NCI-H2227 (cell line): ENCODE data around the gene CLNK.

ENCODE experiments used
- DNase-seq: peaks from one replicate; lab custom pipeline; 2025; ENCODE audit not compliant: unreplicated experiment; lab: John Stamatoyannopoulos, UW

CLNK gene

GRCh38 chr4:10701702-10702460 lies 17.3 kb upstream of the CLNK start:
- DNase-seq = no peak

GRCh38 chr4:10701161-10701560 lies 16.6 kb upstream of the CLNK start:
- DNase-seq = no peak

- DNase-seq = no peak
These were observed 13.6 kb upstream of the CLNK start for GRCh38 chr4:10698172-10698571.

- DNase-seq = no peak
These were observed 12.5 kb upstream of the CLNK start for GRCh38 chr4:10697086-10697485.

GRCh38 chr4:10696253-10696652 lies 11.7 kb upstream of the CLNK start:
- no peak for DNase-seq

GRCh38 chr4:10694828-10695209 lies 10.3 kb upstream of the CLNK start:
- DNase-seq = no peak

- DNase-seq = no peak
These were observed 9.7 kb upstream of the CLNK start for GRCh38 chr4:10694151-10694827.

- no peak for DNase-seq
These were observed 7.1 kb upstream of the CLNK start for GRCh38 chr4:10691651-10692050.

- no peak for DNase-seq
These were observed 5.8 kb upstream of the CLNK start for GRCh38 chr4:10690185-10690907.

GRCh38 chr4:10688846-10689245 lies 4.3 kb upstream of the CLNK start:
- no peak for DNase-seq

- DNase-seq = no peak
These were observed 3.5 kb upstream of the CLNK start for GRCh38 chr4:10688022-10688421.

GRCh38 chr4:10687526-10687925 lies 3.0 kb upstream of the CLNK start:
- no peak for DNase-seq

GRCh38 chr4:10682397-10682796 lies 2.2 kb downstream of the CLNK start:
- DNase-seq = no peak

GRCh38 chr4:10677796-10678497 lies 6.6 kb downstream of the CLNK start:
- DNase-seq = no peak

GRCh38 chr4:10673817-10674369 lies 10.7 kb downstream of the CLNK start:
- no peak for DNase-seq

GRCh38 chr4:10672379-10672778 lies 12.2 kb downstream of the CLNK start:
- no peak for DNase-seq

GRCh38 chr4:10671799-10672198 lies 12.8 kb downstream of the CLNK start:
- DNase-seq = no peak

GRCh38 chr4:10671366-10671765 lies 13.2 kb downstream of the CLNK start:
- no peak for DNase-seq

- no peak for DNase-seq
These were observed 14.2 kb downstream of the CLNK start for GRCh38 chr4:10670321-10670720.

GRCh38 chr4:10667701-10668326 lies 16.8 kb downstream of the CLNK start:
- DNase-seq = no peak

- DNase-seq = no peak
These were observed 18.0 kb downstream of the CLNK start for GRCh38 chr4:10666616-10667015.
